ENCODE measurements around the gene PPFIA2. TPM values are rescaled to one million over a fixed set of nuclear protein-coding genes. Genes with fewer than 3 reads are reported as not detected.
A peak's percentile ranks its signal among the peaks of the same experiment; 100 is the strongest.

Gene PPFIA2
- total RNA-seq, 1 donor from 2014 or later: not detected

- Mint-ChIP-seq H3K9me3 (ENCODE audit: unreplicated experiment) (no peaks in the 10 kb centered on the region), H3K4me1 (ENCODE audit: unreplicated experiment) (peaks cover 5% of the 10 kb centered on the region)
Observed at GRCh38 chr12:81257947-81258551, 501.1 kb downstream of the PPFIA2 start.

DNA sequence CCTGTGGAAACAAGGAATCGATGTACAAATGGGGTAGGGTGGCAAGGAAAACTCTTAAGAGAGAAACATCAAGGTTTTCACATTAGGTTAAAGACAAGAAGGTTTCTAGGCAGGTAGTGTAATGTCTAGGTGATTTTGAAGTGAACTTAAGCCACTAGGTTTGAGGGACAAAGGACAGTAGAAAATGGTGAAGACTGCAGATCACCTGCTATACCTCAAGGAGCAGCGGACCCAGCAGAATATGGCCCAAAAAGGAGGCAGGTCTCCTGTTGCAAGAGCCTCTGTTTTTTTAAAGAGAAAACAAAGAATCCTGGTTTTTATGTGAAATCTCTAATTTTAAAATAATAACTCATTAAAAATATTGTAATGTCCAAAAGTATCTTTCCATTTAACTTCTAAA is 503.2 kb downstream of the PPFIA2 start:
- Mint-ChIP-seq H3K4me3 (ENCODE audit: unreplicated experiment) (no peak overlapping the region), H3K4me1 (ENCODE audit: unreplicated experiment) (peaks cover 5% of the 10 kb centered on the region), H3K27ac (ENCODE audit: unreplicated experiment) (no peak overlapping the region), H3K27me3 (ENCODE audit: unreplicated experiment) (no peaks in the 10 kb centered on the region), H3K36me3 (ENCODE audit: low read depth, unreplicated experiment) (no peaks in the 10 kb centered on the region), H3K9me3 (ENCODE audit: unreplicated experiment) (no peaks in the 10 kb centered on the region)
- DNase-seq (ENCODE audit: low spot score): no peak
- TF ChIP-seq, protein P1, sequence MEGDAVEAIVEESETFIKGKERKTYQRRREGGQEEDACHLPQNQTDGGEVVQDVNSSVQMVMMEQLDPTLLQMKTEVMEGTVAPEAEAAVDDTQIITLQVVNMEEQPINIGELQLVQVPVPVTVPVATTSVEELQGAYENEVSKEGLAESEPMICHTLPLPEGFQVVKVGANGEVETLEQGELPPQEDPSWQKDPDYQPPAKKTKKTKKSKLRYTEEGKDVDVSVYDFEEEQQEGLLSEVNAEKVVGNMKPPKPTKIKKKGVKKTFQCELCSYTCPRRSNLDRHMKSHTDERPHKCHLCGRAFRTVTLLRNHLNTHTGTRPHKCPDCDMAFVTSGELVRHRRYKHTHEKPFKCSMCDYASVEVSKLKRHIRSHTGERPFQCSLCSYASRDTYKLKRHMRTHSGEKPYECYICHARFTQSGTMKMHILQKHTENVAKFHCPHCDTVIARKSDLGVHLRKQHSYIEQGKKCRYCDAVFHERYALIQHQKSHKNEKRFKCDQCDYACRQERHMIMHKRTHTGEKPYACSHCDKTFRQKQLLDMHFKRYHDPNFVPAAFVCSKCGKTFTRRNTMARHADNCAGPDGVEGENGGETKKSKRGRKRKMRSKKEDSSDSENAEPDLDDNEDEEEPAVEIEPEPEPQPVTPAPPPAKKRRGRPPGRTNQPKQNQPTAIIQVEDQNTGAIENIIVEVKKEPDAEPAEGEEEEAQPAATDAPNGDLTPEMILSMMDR (IDR thresholded peaks at IDR 0.05; ENCODE audit: unreplicated experiment): no peak

More at GRCh38 chr12:81257947-81258551, 501.1 kb downstream of the PPFIA2 start:
- Mint-ChIP-seq H3K36me3 (ENCODE audit: low read depth, unreplicated experiment) (no peaks in the 10 kb centered on the region), H3K27me3 (ENCODE audit: unreplicated experiment) (no peaks in the 10 kb centered on the region), H3K27ac (ENCODE audit: unreplicated experiment) (peak overlapping the region; percentile 52), H3K4me3 (ENCODE audit: unreplicated experiment) (no peak overlapping the region)
- DNase-seq (ENCODE audit: low spot score): peak; percentile 26
- TF ChIP-seq, protein P1 (IDR thresholded peaks at IDR 0.05; ENCODE audit: unreplicated experiment): peak; percentile 57

DNA sequence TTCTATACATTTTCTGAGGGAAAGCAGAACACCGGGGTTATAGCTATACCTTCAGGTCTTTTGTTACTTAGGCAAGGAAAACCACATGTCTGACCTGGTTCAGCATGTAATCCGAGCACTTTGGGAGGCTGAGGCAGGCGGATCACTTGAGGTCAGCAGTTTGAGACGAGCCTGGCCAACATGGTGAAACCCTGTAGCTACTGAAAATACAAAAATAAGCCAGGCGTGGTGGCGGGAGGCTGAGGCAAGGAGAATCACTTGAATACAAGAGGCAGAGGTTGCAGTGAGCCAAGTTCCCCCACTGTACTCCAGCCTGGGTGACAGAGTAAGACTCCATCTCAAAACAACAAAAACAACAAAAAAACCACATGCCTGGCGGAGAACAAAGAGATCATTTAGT is 503.7 kb downstream of the PPFIA2 start:
- H3K27ac Mint-ChIP-seq (ENCODE audit: unreplicated experiment): no peak overlapping the region
- DNase-seq (ENCODE audit: low spot score): no peak
- no peaks in the 10 kb centered on the region for H3K36me3 Mint-ChIP-seq (ENCODE audit: low read depth, unreplicated experiment)
- no peaks in the 10 kb centered on the region for H3K27me3 Mint-ChIP-seq (ENCODE audit: unreplicated experiment)
- H3K4me3 Mint-ChIP-seq (ENCODE audit: unreplicated experiment): no peak overlapping the region
- peaks cover 5% of the 10 kb centered on the region for H3K4me1 Mint-ChIP-seq (ENCODE audit: unreplicated experiment)
- TF ChIP-seq, protein P1 (IDR thresholded peaks at IDR 0.05; ENCODE audit: unreplicated experiment): no peak
- H3K9me3 Mint-ChIP-seq (ENCODE audit: unreplicated experiment): no peaks in the 10 kb centered on the region

- Mint-ChIP-seq H3K9me3 (ENCODE audit: unreplicated experiment) (no peaks in the 10 kb centered on the region), H3K36me3 (ENCODE audit: low read depth, unreplicated experiment) (no peaks in the 10 kb centered on the region), H3K4me1 (ENCODE audit: unreplicated experiment) (peaks cover 5% of the 10 kb centered on the region), H3K4me3 (ENCODE audit: unreplicated experiment) (no peak overlapping the region), H3K27me3 (ENCODE audit: unreplicated experiment) (no peaks in the 10 kb centered on the region), H3K27ac (ENCODE audit: unreplicated experiment) (no peak overlapping the region)
- DNase-seq (ENCODE audit: low spot score): no peak
- TF ChIP-seq, protein P1 (IDR thresholded peaks at IDR 0.05; ENCODE audit: unreplicated experiment): no peak
Observed at GRCh38 chr12:81253360-81253759, 505.8 kb downstream of the PPFIA2 start.

- no peak overlapping the region for H3K27ac Mint-ChIP-seq (ENCODE audit: unreplicated experiment)
- H3K4me3 Mint-ChIP-seq (ENCODE audit: unreplicated experiment): no peak overlapping the region
- peaks cover 5% of the 10 kb centered on the region for H3K4me1 Mint-ChIP-seq (ENCODE audit: unreplicated experiment)
- H3K27me3 Mint-ChIP-seq (ENCODE audit: unreplicated experiment): no peaks in the 10 kb centered on the region
- TF ChIP-seq, protein P1 (IDR thresholded peaks at IDR 0.05; ENCODE audit: unreplicated experiment): no peak
- no peaks in the 10 kb centered on the region for H3K9me3 Mint-ChIP-seq (ENCODE audit: unreplicated experiment)
- no peaks in the 10 kb centered on the region for H3K36me3 Mint-ChIP-seq (ENCODE audit: low read depth, unreplicated experiment)
- DNase-seq (ENCODE audit: low spot score): no peak
Observed at GRCh38 chr12:81252228-81252627, 506.9 kb downstream of the PPFIA2 start.

Data from endothelial cell (in vitro differentiated cells).